CD14-positive monocyte (primary cell): ENCODE data around the gene TTC23. TPM values are rescaled to one million over a fixed set of nuclear protein-coding genes. Genes with fewer than 3 reads are reported as not detected.

Experiments used
- DNase-seq, 3 donors: peaks; one replicate each; pipeline ENCODE4 v3.0.0-alpha.2; 2011 to 2022
- H2AFZ ChIP-seq: 2 replicates; pipeline ENCODE4 v1.6.0; 2012; ENCODE audit warnings: mild to moderate bottlenecking, low read depth, low read length, inconsistent platforms; ENCODE audit not compliant: insufficient read depth, poor library complexity, severe bottlenecking
- H3K27ac ChIP-seq, 2 donors: 1 replicate in 1 of 2; 2 replicates in 1 of 2; pipeline ENCODE4 v1.5.1; 2012 to 2013; ENCODE audit warnings: low read length in 2 of 2, control low read depth in 1 of 2, inconsistent platforms in 1 of 2, low read depth in 1 of 2, mild to moderate bottlenecking in 1 of 2
- H3K27me3 ChIP-seq, 2 donors: one replicate each; pipeline versions ENCODE4 v1.6.0 to v1.6.1; 2011 to 2013; ENCODE audit warnings: low read length in 2 of 2; ENCODE audit not compliant: control insufficient read depth in 2 of 2, insufficient read depth in 2 of 2
- H3K36me3 ChIP-seq, 2 donors: replicated peaks in 1 of 2; 1 replicate in 1 of 2; 2 replicates in 1 of 2; pipeline versions ENCODE4 v1.5.1 to v1.6.1; 2012 to 2013; ENCODE audit warnings: low read length in 2 of 2, control low read depth in 1 of 2, inconsistent platforms in 1 of 2, mild to moderate bottlenecking in 1 of 2; ENCODE audit not compliant: insufficient read depth in 2 of 2, control insufficient read depth in 1 of 2
- H3K4me1 ChIP-seq, 2 donors: 1 replicate in 1 of 2; 2 replicates in 1 of 2; pipeline versions ENCODE4 v1.5.1 to v1.6.1; 2012 to 2013; ENCODE audit warnings: low read length in 2 of 2, control low read depth in 1 of 2, inconsistent platforms in 1 of 2, mild to moderate bottlenecking in 1 of 2, moderate library complexity in 1 of 2; ENCODE audit not compliant: insufficient read depth in 2 of 2, control insufficient read depth in 1 of 2
- H3K4me2 ChIP-seq: replicated peaks from 2 replicates; pipeline ENCODE3; 2012; ENCODE audit warnings: low read length, moderate library complexity, mild to moderate bottlenecking; ENCODE audit not compliant: poor library complexity, severe bottlenecking; ENCODE audit errors: extremely low read depth
- H3K4me3 ChIP-seq, 3 experiments: fragments of 200-600 bp in 1 of 3; sonication (generic) in 1 of 3; replicated peaks in 1 of 3; 1 replicate in 2 of 3; 2 replicates in 1 of 3; pipeline ENCODE4 v1.5.1; 2011 to 2013; ENCODE audit warnings: low read length in 3 of 3, mild to moderate bottlenecking in 3 of 3, control low read depth in 2 of 3, low read depth in 2 of 3, inconsistent platforms in 1 of 3, moderate library complexity in 1 of 3
- H3K79me2 ChIP-seq: 2 replicates; pipeline ENCODE4 v1.6.0; 2012; ENCODE audit warnings: mild to moderate bottlenecking, control low read depth, inconsistent platforms, low read length, moderate library complexity; ENCODE audit not compliant: insufficient read depth
- H3K9ac ChIP-seq: 2 replicates; pipeline ENCODE4 v1.6.0; 2017; ENCODE audit warnings: low read length, mild to moderate bottlenecking; ENCODE audit not compliant: insufficient read depth, poor library complexity, severe bottlenecking
- H3K9me3 ChIP-seq, 2 donors: replicated peaks in 1 of 2; 1 replicate in 1 of 2; 2 replicates in 1 of 2; pipeline versions ENCODE4 v1.5.1 to v1.6.1; 2012 to 2013; ENCODE audit warnings: low read length in 2 of 2, control low read depth in 1 of 2; ENCODE audit not compliant: control insufficient read depth in 1 of 2, insufficient read depth in 1 of 2
- H4K20me1 ChIP-seq: 2 replicates; pipeline ENCODE4 v1.6.0; 2012; ENCODE audit warnings: mild to moderate bottlenecking, low read length, control low read depth, moderate library complexity; ENCODE audit not compliant: insufficient read depth
- H3K27ac Mint-ChIP-seq, 7 donors: one replicate each; pipeline ENCODE4 v1.8.0; 2020; ENCODE audit warnings: mild to moderate bottlenecking in 7 of 7, mixed read lengths in 7 of 7, moderate library complexity in 6 of 7, inconsistent platforms in 2 of 7
- H3K27me3 Mint-ChIP-seq, 3 donors: one replicate each; pipeline ENCODE4 v1.8.0; 2021 to 2022; ENCODE audit warnings: low read depth in 3 of 3, mild to moderate bottlenecking in 3 of 3, mixed read lengths in 3 of 3, moderate library complexity in 3 of 3, inconsistent platforms in 1 of 3
- H3K36me3 Mint-ChIP-seq, 2 donors: one replicate each; pipeline ENCODE4 v1.8.0; 2020; ENCODE audit warnings: mixed read lengths in 2 of 2, inconsistent platforms in 1 of 2, mild to moderate bottlenecking in 1 of 2
- H3K4me1 Mint-ChIP-seq: one replicate; pipeline ENCODE4 v1.8.0; 2020; ENCODE audit warnings: mild to moderate bottlenecking, mixed read lengths
- H3K4me3 Mint-ChIP-seq, 2 donors: one replicate each; pipeline ENCODE4 v1.8.0; 2020; ENCODE audit warnings: mild to moderate bottlenecking in 2 of 2, mixed read lengths in 2 of 2, moderate library complexity in 1 of 2
- H3K9me3 Mint-ChIP-seq, 7 donors: one replicate each; pipeline ENCODE4 v1.8.0; 2020 to 2022; ENCODE audit warnings: mixed read lengths in 7 of 7, mild to moderate bottlenecking in 6 of 7, moderate library complexity in 6 of 7, inconsistent platforms in 2 of 7
- WGBS: methylation state at CpG from one replicate; pipeline ENCODE4 v1.1.5; 2013; ENCODE audit warnings: missing lambda C conversion rate; ENCODE audit not compliant: insufficient coverage; 5-methylcytosine and 5-hydroxymethylcytosine counted together
- intact Hi-C, 2 donors: fragments of 100-400 bp; cut with micrococcal nuclease; formaldehyde crosslinking; loops; one replicate each; pipeline versions ENCODE4 v1.15.0 to v1.15.1; 2023
- polyA plus RNA-seq, 3 donors: library from polyadenylated mRNA; depleted of rRNA in 1 of 3; unstranded in 2 of 3; stranded (reverse) in 1 of 3; fragments of 300-500 nt in 2 of 3; fragments of >200 nt in 1 of 3; fragmentation: Illumina TruSeq in 2 of 3; gene quantifications; 1 replicate in 2 of 3; 2 replicates in 1 of 3; pipeline ENCODE4 v1.2.3, GENCODE V29; 2012 to 2021
- TF ChIP-seq, protein P1 (sequence below): fragments of 200-600 bp; IDR thresholded peaks from one replicate; pipeline ENCODE4 v1.8.0; 2022; ENCODE audit warnings: antibody characterized with exemption, mild to moderate bottlenecking

Gene TTC23
- polyA plus RNA-seq, 3 donors = 0.51 to 0.55 TPM; not detected in 1

DNA sequence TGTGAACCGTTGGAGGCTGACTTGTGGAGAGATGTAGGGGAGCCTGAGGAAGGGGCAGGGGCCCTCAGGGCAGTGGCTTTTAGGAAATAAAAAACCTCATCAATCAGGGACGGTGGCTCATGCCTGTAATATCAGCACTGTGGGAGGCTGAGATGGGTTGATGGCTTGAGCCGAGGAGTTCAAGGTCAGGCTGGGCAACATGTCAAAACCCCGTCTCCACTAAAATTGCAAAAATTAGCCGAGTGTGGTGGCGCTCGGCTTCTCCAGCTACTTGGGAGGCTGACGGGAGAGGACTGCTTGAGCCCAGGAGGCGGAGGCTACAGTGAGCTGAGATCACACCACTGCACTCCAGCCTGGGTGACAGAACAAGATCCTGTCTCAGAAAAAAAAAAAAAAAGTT lies 7.6 kb downstream of the TTC23 start:
- Histone ChIP-seq H3K79me2 (no peaks in the 10 kb centered on the region), H3K4me3 (no peak overlapping the region), H3K27me3 (no peaks in the 10 kb centered on the region), H3K9ac (no peak overlapping the region), H4K20me1 (no peaks in the 10 kb centered on the region), H2AFZ (no peak overlapping the region), H3K9me3 (no peaks in the 10 kb centered on the region), H3K4me2 (no peak overlapping the region), H3K27ac (no peak overlapping the region), H3K36me3 (no peaks in the 10 kb centered on the region), H3K4me1 (no peaks in the 10 kb centered on the region)
- WGBS = 98% methylated on average over 6 of the region's 9 CpGs
- intact Hi-C loops = no loop called here
- no peaks in the 10 kb centered on the region for H3K4me1 Mint-ChIP-seq
- TF ChIP-seq, protein P1, sequence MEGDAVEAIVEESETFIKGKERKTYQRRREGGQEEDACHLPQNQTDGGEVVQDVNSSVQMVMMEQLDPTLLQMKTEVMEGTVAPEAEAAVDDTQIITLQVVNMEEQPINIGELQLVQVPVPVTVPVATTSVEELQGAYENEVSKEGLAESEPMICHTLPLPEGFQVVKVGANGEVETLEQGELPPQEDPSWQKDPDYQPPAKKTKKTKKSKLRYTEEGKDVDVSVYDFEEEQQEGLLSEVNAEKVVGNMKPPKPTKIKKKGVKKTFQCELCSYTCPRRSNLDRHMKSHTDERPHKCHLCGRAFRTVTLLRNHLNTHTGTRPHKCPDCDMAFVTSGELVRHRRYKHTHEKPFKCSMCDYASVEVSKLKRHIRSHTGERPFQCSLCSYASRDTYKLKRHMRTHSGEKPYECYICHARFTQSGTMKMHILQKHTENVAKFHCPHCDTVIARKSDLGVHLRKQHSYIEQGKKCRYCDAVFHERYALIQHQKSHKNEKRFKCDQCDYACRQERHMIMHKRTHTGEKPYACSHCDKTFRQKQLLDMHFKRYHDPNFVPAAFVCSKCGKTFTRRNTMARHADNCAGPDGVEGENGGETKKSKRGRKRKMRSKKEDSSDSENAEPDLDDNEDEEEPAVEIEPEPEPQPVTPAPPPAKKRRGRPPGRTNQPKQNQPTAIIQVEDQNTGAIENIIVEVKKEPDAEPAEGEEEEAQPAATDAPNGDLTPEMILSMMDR = no peak
- H3K27me3 Mint-ChIP-seq = peaks cover 0 to 4% (median 0%) of the 10 kb centered on the region in 3 donors
- H3K4me3 Mint-ChIP-seq = no peak overlapping the region
- peaks cover 2 to 3% of the 10 kb centered on the region in 2 donors for H3K36me3 Mint-ChIP-seq
- peak overlapping the region in 1 of 7 donors; percentile 43 for H3K27ac Mint-ChIP-seq
- H3K9me3 Mint-ChIP-seq = no peaks in the 10 kb centered on the region
- DNase-seq = no peak

DNA sequence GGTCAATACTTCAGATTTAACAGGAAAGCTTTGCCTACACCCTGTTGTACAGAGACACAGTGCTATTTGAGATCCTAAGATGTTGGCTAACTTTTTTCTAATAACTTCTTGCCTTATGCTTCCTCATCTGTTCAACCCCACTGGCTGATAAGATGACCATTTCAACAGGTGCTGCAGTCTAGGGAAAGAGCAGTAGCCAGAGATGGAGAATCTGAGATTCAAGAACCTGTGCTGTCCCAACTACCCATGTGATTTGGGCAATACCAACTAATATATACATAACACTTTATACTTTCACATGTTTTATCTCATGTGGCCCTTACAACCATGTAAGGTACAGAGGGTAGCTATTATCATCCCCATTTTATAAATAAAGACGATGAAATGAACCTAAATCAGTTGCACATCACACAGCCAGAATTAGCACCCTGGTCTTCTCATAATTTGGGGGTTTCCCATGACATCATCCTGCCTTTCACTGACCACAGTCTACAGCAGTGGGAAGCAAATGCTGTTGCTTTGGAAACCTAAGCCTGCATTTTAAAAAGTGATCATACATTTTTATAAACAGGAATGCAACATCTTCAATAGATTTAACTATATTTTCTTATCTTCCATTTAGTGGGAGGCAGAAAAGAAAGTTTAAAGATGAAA lies 9.7 kb downstream of the TTC23 start:
- Histone ChIP-seq H3K27ac (no peak overlapping the region), H3K9ac (no peak overlapping the region), H3K4me2 (no peak overlapping the region), H3K4me1 (no peaks in the 10 kb centered on the region), H2AFZ (no peak overlapping the region), H3K79me2 (no peaks in the 10 kb centered on the region), H3K27me3 (no peaks in the 10 kb centered on the region), H3K9me3 (no peaks in the 10 kb centered on the region), H4K20me1 (no peaks in the 10 kb centered on the region), H3K4me3 (no peak overlapping the region), H3K36me3 (no peaks in the 10 kb centered on the region)
- H3K36me3 Mint-ChIP-seq = peaks cover 3 to 4% of the 10 kb centered on the region in 2 donors
- H3K4me3 Mint-ChIP-seq = no peak overlapping the region
- peaks cover 10% of the 10 kb centered on the region for H3K4me1 Mint-ChIP-seq
- H3K27me3 Mint-ChIP-seq = peaks cover 0 to 4% (median 0%) of the 10 kb centered on the region in 3 donors
- no peak overlapping the region for H3K27ac Mint-ChIP-seq
- intact Hi-C loops = no loop called here
- TF ChIP-seq, protein P1 = no peak
- no peaks in the 10 kb centered on the region for H3K9me3 Mint-ChIP-seq
- WGBS = 100% methylated on average over 1 of the region's 1 CpG
- DNase-seq = peak in 1 of 3 donors; percentile 50
